Neural cell (in vitro differentiated cells): ENCODE results near the gene TFPI. TPM values are rescaled to one million over a fixed set of nuclear protein-coding genes. Genes with fewer than 3 reads are reported as not detected.

ENCODE experiments used
- H2AFZ ChIP-seq: fragments of 200-600, 300-800 bp; sonication (generic), shearing (Covaris generic); 2 replicates; pipeline ENCODE4 v1.6.0; 2014; ENCODE audit warnings: low read depth, mild to moderate bottlenecking, antibody characterized with exemption, low read length, moderate library complexity
- H3F3A ChIP-seq: fragments of 200-600 bp; shearing (Covaris generic); 2 replicates; pipeline ENCODE4 v1.6.1; 2016; ENCODE audit warnings: mild to moderate bottlenecking, moderate library complexity, mixed read lengths, antibody characterized with exemption, low read length; ENCODE audit not compliant: insufficient read depth, poor library complexity, severe bottlenecking
- H3K27ac ChIP-seq: fragments of 200-600, 300-800 bp; sonication (generic), shearing (Covaris generic); 2 replicates; pipeline ENCODE4 v1.5.1; 2014; ENCODE audit warnings: mild to moderate bottlenecking, low read length, moderate library complexity
- H3K27me3 ChIP-seq: fragments of 300-800, 200-600 bp; sonication (generic), shearing (Covaris generic); 2 replicates; pipeline ENCODE4 v1.6.0; 2014; ENCODE audit warnings: mild to moderate bottlenecking, low read depth, low read length, moderate library complexity; ENCODE audit not compliant: insufficient read depth
- H3K36me3 ChIP-seq: fragments of 300-800, 200-600 bp; sonication (generic), shearing (Covaris generic); 2 replicates; pipeline ENCODE4 v1.5.1; 2014; ENCODE audit warnings: mild to moderate bottlenecking, antibody characterized with exemption, low read length, moderate library complexity; ENCODE audit not compliant: insufficient read depth
- H3K4me2 ChIP-seq: fragments of 300-800, 200-600 bp; sonication (generic), shearing (Covaris generic); 2 replicates; pipeline ENCODE4 v1.6.0; 2014; ENCODE audit warnings: mild to moderate bottlenecking, low read length
- H3K4me3 ChIP-seq: fragments of 300-800, 200-600 bp; sonication (generic), shearing (Covaris generic); 2 replicates; pipeline ENCODE4 v1.5.1; 2014; ENCODE audit warnings: mild to moderate bottlenecking, low read length, moderate library complexity
- H3K79me2 ChIP-seq: fragments of 200-600 bp; shearing (Covaris generic); replicated peaks from 2 replicates; pipeline ENCODE4 v1.6.0; 2014; ENCODE audit warnings: mild to moderate bottlenecking, low read length, moderate library complexity; ENCODE audit not compliant: insufficient read depth
- H3K9ac ChIP-seq: fragments of 300-800, 200-600 bp; sonication (generic), shearing (Covaris generic); 2 replicates; pipeline ENCODE4 v1.6.1; 2016; ENCODE audit warnings: mild to moderate bottlenecking, low read length, mixed read lengths
- H3K9me2 ChIP-seq: fragments of 200-600 bp; shearing (Covaris generic); 2 replicates; pipeline ENCODE4 v1.6.1; 2016; ENCODE audit warnings: mild to moderate bottlenecking, low read length, mixed read lengths; ENCODE audit not compliant: insufficient read depth
- H3K9me3 ChIP-seq: fragments of 200-600, 300-800 bp; sonication (generic), shearing (Covaris generic); 2 replicates; pipeline ENCODE4 v1.6.1; 2016; ENCODE audit warnings: mild to moderate bottlenecking, mixed run types, low read length, moderate library complexity, mixed read lengths
- H4K20me1 ChIP-seq: fragments of 200-600 bp; shearing (Covaris generic); 2 replicates; pipeline ENCODE4 v1.6.1; 2016; ENCODE audit warnings: mild to moderate bottlenecking, mixed run types; ENCODE audit not compliant: insufficient read depth
- EP300 ChIP-seq: fragments of 450-650 bp; conservative IDR thresholded peaks from 2 replicates; pipeline ENCODE4 v1.6.1; 2014; ENCODE audit warnings: antibody characterized with exemption, mild to moderate bottlenecking, moderate library complexity; ENCODE audit not compliant: poor library complexity, severe bottlenecking
- EZH2 ChIP-seq: fragments of 200-600, 300-800 bp; shearing (Covaris generic), sonication (generic); IDR thresholded peaks from 2 replicates; pipeline ENCODE4 v1.6.1; 2014; ENCODE audit warnings: antibody characterized with exemption, low read length, borderline replicate concordance, mild to moderate bottlenecking; ENCODE audit not compliant: insufficient read depth, poor library complexity, severe bottlenecking
- MXI1 ChIP-seq: fragments of 450-650 bp; conservative IDR thresholded peaks from 2 replicates; pipeline ENCODE4 v1.6.1; 2014; ENCODE audit warnings: antibody characterized with exemption, mild to moderate bottlenecking; ENCODE audit not compliant: poor library complexity, severe bottlenecking
- POLR2AphosphoS5 ChIP-seq: IDR thresholded peaks from 2 replicates; pipeline ENCODE4 v1.6.1; 2012
- RAD21 ChIP-seq: fragments of 450-650 bp; conservative IDR thresholded peaks from 2 replicates; pipeline ENCODE4 v1.6.1; 2014; ENCODE audit warnings: antibody characterized with exemption, mild to moderate bottlenecking, moderate library complexity
- REST ChIP-seq: IDR thresholded peaks from 2 replicates; pipeline ENCODE4 v1.6.1; 2012; ENCODE audit warnings: borderline replicate concordance
- SMC3 ChIP-seq: fragments of 450-650 bp; conservative IDR thresholded peaks from 2 replicates; pipeline ENCODE4 v1.6.1; 2014; ENCODE audit warnings: antibody characterized with exemption, mild to moderate bottlenecking, moderate library complexity; ENCODE audit not compliant: poor library complexity
- TAF1 ChIP-seq: IDR thresholded peaks from 2 replicates; pipeline ENCODE4 v1.6.1; 2012; ENCODE audit warnings: low read depth
- polyA plus RNA-seq: library from polyadenylated mRNA; depleted of rRNA; stranded (reverse); fragments of >200 nt; gene quantifications from 2 replicates; pipeline ENCODE4 v1.2.3, GENCODE V29; 2014
- TF ChIP-seq, protein P1 (sequence below): fragments of 450-650 bp; IDR thresholded peaks from 2 replicates; pipeline ENCODE4 v1.5.1; 2014; ENCODE audit warnings: antibody characterized with exemption, mild to moderate bottlenecking, moderate library complexity; ENCODE audit not compliant: poor library complexity, severe bottlenecking

Gene TFPI
- polyA plus RNA-seq, 1 donor from 2014 or later, result 0.51 TPM

DNA sequence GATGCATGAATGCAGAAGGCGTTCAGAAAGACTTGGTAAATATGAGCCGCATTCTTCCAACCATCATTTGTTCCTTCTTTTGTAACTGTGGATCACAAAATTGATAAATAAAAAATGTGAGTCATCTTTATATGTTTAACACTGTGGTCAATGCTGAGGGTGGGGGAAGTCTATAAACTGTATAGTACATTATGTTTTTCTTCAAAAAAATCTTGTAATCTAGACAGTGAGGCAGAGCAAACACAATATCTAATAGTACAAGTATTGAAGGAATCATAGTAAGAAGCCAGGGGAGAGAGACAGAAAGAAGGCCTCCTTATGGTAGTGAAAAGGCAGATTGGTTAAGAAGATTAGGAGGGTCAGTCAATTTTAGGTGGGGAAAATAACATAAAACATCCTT is 75.5 kb downstream of the TFPI start:
- Histone ChIP-seq H3K27ac (no peak overlapping the region), H3K9me2 (no peaks in the 10 kb centered on the region)

DNA sequence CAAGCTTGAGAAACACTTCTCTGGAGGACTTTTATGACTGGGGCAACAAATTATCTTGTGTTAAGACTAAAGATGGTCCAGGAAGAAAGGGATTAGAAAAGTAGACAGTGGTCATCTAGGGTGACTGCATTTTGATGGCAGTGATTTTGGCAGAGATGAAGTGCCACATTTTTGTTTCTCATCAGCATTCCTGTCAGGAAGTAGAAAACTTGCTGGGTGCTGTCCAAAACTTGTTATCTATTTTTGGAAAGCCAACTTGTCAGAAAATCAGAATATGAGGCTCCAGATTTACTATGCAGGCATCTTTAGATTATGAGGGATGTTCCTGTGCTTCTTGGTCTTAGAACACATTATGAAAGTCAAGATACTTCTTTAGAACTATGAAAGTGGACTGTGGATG is 77.2 kb downstream of the TFPI start:
- Histone ChIP-seq H4K20me1 (no peaks in the 10 kb centered on the region), H3K9me2 (no peaks in the 10 kb centered on the region), H3K27ac (no peak overlapping the region)
- TF ChIP-seq MXI1, result no peak
- TF ChIP-seq EZH2, result no peak
- TF ChIP-seq TAF1, result no peak
- no peak for TF ChIP-seq POLR2AphosphoS5
- TF ChIP-seq RAD21, result no peak
- TF ChIP-seq REST, result no peak
- TF ChIP-seq SMC3, result no peak
- no peak for TF ChIP-seq EP300

More for the DNA sequence above, 75.5 kb downstream of the TFPI start:
- Histone ChIP-seq H4K20me1 (no peaks in the 10 kb centered on the region), H3K9ac (no peak overlapping the region), H3K79me2 (no peaks in the 10 kb centered on the region), H3K9me3 (no peaks in the 10 kb centered on the region), H3K4me3 (no peak overlapping the region), H3K27me3 (no peaks in the 10 kb centered on the region), H3K4me2 (no peak overlapping the region), H2AFZ (no peak overlapping the region), H3F3A (no peaks in the 10 kb centered on the region), H3K36me3 (no peaks in the 10 kb centered on the region)
- TF ChIP-seq, protein P1, sequence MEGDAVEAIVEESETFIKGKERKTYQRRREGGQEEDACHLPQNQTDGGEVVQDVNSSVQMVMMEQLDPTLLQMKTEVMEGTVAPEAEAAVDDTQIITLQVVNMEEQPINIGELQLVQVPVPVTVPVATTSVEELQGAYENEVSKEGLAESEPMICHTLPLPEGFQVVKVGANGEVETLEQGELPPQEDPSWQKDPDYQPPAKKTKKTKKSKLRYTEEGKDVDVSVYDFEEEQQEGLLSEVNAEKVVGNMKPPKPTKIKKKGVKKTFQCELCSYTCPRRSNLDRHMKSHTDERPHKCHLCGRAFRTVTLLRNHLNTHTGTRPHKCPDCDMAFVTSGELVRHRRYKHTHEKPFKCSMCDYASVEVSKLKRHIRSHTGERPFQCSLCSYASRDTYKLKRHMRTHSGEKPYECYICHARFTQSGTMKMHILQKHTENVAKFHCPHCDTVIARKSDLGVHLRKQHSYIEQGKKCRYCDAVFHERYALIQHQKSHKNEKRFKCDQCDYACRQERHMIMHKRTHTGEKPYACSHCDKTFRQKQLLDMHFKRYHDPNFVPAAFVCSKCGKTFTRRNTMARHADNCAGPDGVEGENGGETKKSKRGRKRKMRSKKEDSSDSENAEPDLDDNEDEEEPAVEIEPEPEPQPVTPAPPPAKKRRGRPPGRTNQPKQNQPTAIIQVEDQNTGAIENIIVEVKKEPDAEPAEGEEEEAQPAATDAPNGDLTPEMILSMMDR, result no peak
- TF ChIP-seq POLR2AphosphoS5, result no peak
- TF ChIP-seq EP300, result no peak
- no peak for TF ChIP-seq RAD21
- TF ChIP-seq SMC3, result no peak
- TF ChIP-seq EZH2, result no peak
- TF ChIP-seq MXI1, result no peak
- no peak for TF ChIP-seq REST
- TF ChIP-seq TAF1, result no peak

More for the DNA sequence above, 77.2 kb downstream of the TFPI start:
- Histone ChIP-seq H3K4me3 (no peak overlapping the region), H3F3A (no peaks in the 10 kb centered on the region), H3K36me3 (no peaks in the 10 kb centered on the region), H3K4me2 (no peak overlapping the region), H2AFZ (no peak overlapping the region), H3K9me3 (no peaks in the 10 kb centered on the region), H3K79me2 (no peaks in the 10 kb centered on the region), H3K9ac (no peak overlapping the region), H3K27me3 (no peaks in the 10 kb centered on the region)
